GM18870 (cell line): ENCODE data around the gene SCD5.
"Not testable (repeated sequence)": the region's sequence is repeated elsewhere in the genome, so short reads cannot be mapped to it uniquely, and the experiment has no call there.

Experiments used
- ATAC-seq: cut with Tn5 transposase; IDR thresholded peaks from one replicate; pipeline ENCODE4 v1.9.1; 2021; ENCODE audit warnings: moderate library complexity; ENCODE audit not compliant: unreplicated experiment

The SCD5 gene

GRCh38 chr4:82798168-82799005 is at the start of gene SCD5:
Gene SCD5, minus strand, starts transcription at chr4:82798796. Its CDS starts 259 bp downstream, at chr4:82798537.
- ATAC-seq: peak; percentile 62

- ATAC-seq: no peak
Measured at GRCh38 chr4:82842593-82842992, 44.0 kb upstream of the SCD5 start.

GRCh38 chr4:82839624-82840023 is 41.0 kb upstream of the SCD5 start:
- ATAC-seq: no peak

GRCh38 chr4:82833696-82834313 is 35.2 kb upstream of the SCD5 start:
- ATAC-seq: no peak

GRCh38 chr4:82833060-82833459 is 34.5 kb upstream of the SCD5 start:
- not testable (repeated sequence) for ATAC-seq

GRCh38 chr4:82825425-82825824 is 26.8 kb upstream of the SCD5 start:
- ATAC-seq: no peak

- ATAC-seq: no peak
Measured at GRCh38 chr4:82823062-82823461, 24.5 kb upstream of the SCD5 start.

GRCh38 chr4:82820689-82821088 is 22.1 kb upstream of the SCD5 start:
- ATAC-seq: no peak

GRCh38 chr4:82818664-82819662 is 20.4 kb upstream of the SCD5 start:
- ATAC-seq: no peak

- not testable (repeated sequence) for ATAC-seq
Measured at GRCh38 chr4:82816874-82817273, 18.3 kb upstream of the SCD5 start.

- ATAC-seq: no peak
Measured at GRCh38 chr4:82814034-82814433, 15.4 kb upstream of the SCD5 start.

- ATAC-seq: no peak
Measured at GRCh38 chr4:82811838-82812341, 13.3 kb upstream of the SCD5 start.

GRCh38 chr4:82811392-82811791 is 12.8 kb upstream of the SCD5 start:
- no peak for ATAC-seq

- ATAC-seq: no peak
Measured at GRCh38 chr4:82810176-82810575, 11.6 kb upstream of the SCD5 start.

- ATAC-seq: no peak
Measured at GRCh38 chr4:82809619-82810018, 11.0 kb upstream of the SCD5 start.

- no peak for ATAC-seq
Measured at GRCh38 chr4:82803746-82804145, 5.2 kb upstream of the SCD5 start.

- no peak for ATAC-seq
Measured at GRCh38 chr4:82802911-82803310, 4.3 kb upstream of the SCD5 start.

GRCh38 chr4:82801910-82802521 is 3.4 kb upstream of the SCD5 start:
- no peak for ATAC-seq

GRCh38 chr4:82799006-82799881 is 648 bp upstream of the SCD5 start:
- no peak for ATAC-seq
